Stimulated activated CD4-positive, alpha-beta T cell treated with anti-CD3 and anti-CD28 coated beads, TNF-alpha, amount 100 ng/mL, for 1 hour (primary cell): ENCODE results near the gene SLC9A9.

Source experiments
- DNase-seq, 3 donors: peaks; one replicate each; pipeline ENCODE4 v3.0.0-alpha.2; 2020; ENCODE audit warnings: low read depth in 3 of 3, low spot score in 1 of 3

SLC9A9 gene

GRCh38 chr3:143843587-143843986, 4.7 kb downstream of the SLC9A9 start:
- no peak for DNase-seq

GRCh38 chr3:143840636-143841035, 7.6 kb downstream of the SLC9A9 start:
- DNase-seq: no peak

- DNase-seq: no peak
These were observed 8.3 kb downstream of the SLC9A9 start for GRCh38 chr3:143839980-143840379.

GRCh38 chr3:143837076-143837475, 11.2 kb downstream of the SLC9A9 start:
- no peak for DNase-seq

GRCh38 chr3:143835312-143835711, 13.0 kb downstream of the SLC9A9 start:
- no peak for DNase-seq

- no peak for DNase-seq
These were observed 15.8 kb downstream of the SLC9A9 start for GRCh38 chr3:143832433-143832832.

- no peak for DNase-seq
These were observed 16.3 kb downstream of the SLC9A9 start for GRCh38 chr3:143831994-143832393.

- no peak for DNase-seq
These were observed 17.1 kb downstream of the SLC9A9 start for GRCh38 chr3:143831208-143831607.

- no peak for DNase-seq
These were observed 17.5 kb downstream of the SLC9A9 start for GRCh38 chr3:143830786-143831185.

- no peak for DNase-seq
These were observed 18.2 kb downstream of the SLC9A9 start for GRCh38 chr3:143830063-143830462.

GRCh38 chr3:143827425-143827824, 20.8 kb downstream of the SLC9A9 start:
- no peak for DNase-seq

GRCh38 chr3:143826296-143826695, 22.0 kb downstream of the SLC9A9 start:
- DNase-seq: no peak

- no peak for DNase-seq
These were observed 22.8 kb downstream of the SLC9A9 start for GRCh38 chr3:143825513-143825912.

- no peak for DNase-seq
These were observed 23.4 kb downstream of the SLC9A9 start for GRCh38 chr3:143824735-143825385.

GRCh38 chr3:143822798-143823197, 25.5 kb downstream of the SLC9A9 start:
- no peak for DNase-seq

- no peak for DNase-seq
These were observed 25.9 kb downstream of the SLC9A9 start for GRCh38 chr3:143822374-143822773.

- DNase-seq: no peak
These were observed 26.4 kb downstream of the SLC9A9 start for GRCh38 chr3:143821862-143822261.

GRCh38 chr3:143820466-143821221, 27.6 kb downstream of the SLC9A9 start:
- no peak for DNase-seq

- DNase-seq: no peak
These were observed 28.4 kb downstream of the SLC9A9 start for GRCh38 chr3:143819890-143820289.

- DNase-seq: no peak
These were observed 33.8 kb downstream of the SLC9A9 start for GRCh38 chr3:143814443-143814889.

- no peak for DNase-seq
These were observed 35.8 kb downstream of the SLC9A9 start for GRCh38 chr3:143812481-143812880.

- no peak for DNase-seq
These were observed 36.7 kb downstream of the SLC9A9 start for GRCh38 chr3:143811602-143812001.

- DNase-seq: no peak
These were observed 37.4 kb downstream of the SLC9A9 start for GRCh38 chr3:143810953-143811265.
